Parathyroid adenoma (tissue), 2 donors: Measurements from ENCODE around the gene MFAP1.
A peak's percentile ranks its signal among the peaks of the same experiment; 100 is the strongest.

Experiments used
- H2AFZ ChIP-seq: fragments of 300-600 bp; sonication (generic); one replicate; pipeline ENCODE4 v1.7.0; 2017; ENCODE audit warnings: antibody characterized with exemption, mild to moderate bottlenecking
- H3K27ac ChIP-seq: fragments of 300-600 bp; sonication (generic); one replicate; pipeline ENCODE4 v1.7.0; 2017
- H3K27me3 ChIP-seq: fragments of 300-600 bp; sonication (generic); one replicate; pipeline ENCODE4 v1.7.0; 2017; ENCODE audit warnings: low read length; ENCODE audit not compliant: control insufficient read depth, insufficient read depth
- H3K36me3 ChIP-seq: fragments of 300-600 bp; sonication (generic); one replicate; pipeline ENCODE4 v1.7.0; 2017; ENCODE audit warnings: low read length; ENCODE audit not compliant: control insufficient read depth, insufficient read depth
- H3K4me1 ChIP-seq: fragments of 300-600 bp; sonication (generic); one replicate; pipeline ENCODE4 v1.7.0; 2017; ENCODE audit warnings: control low read depth
- H3K4me2 ChIP-seq: fragments of 300-600 bp; sonication (generic); one replicate; pipeline ENCODE4 v1.7.0; 2017; ENCODE audit warnings: low read length
- H3K4me3 ChIP-seq: fragments of 300-600 bp; sonication (generic); one replicate; pipeline ENCODE4 v1.7.0; 2017; ENCODE audit warnings: low read depth, low read length
- H3K79me2 ChIP-seq: fragments of 300-600 bp; sonication (generic); one replicate; pipeline ENCODE4 v1.7.0; 2017; ENCODE audit warnings: control low read depth
- H3K9ac ChIP-seq: fragments of 300-600 bp; sonication (generic); one replicate; pipeline ENCODE4 v1.7.0; 2017; ENCODE audit warnings: mild to moderate bottlenecking
- H3K9me3 ChIP-seq: fragments of 300-600 bp; sonication (generic); one replicate; pipeline ENCODE4 v1.7.0; 2017; ENCODE audit warnings: low read length; ENCODE audit not compliant: control insufficient read depth
- TF ChIP-seq, protein P1 (sequence below): fragments of 300-600 bp; sonication (generic); IDR thresholded peaks from one replicate; pipeline ENCODE4 v1.7.0; 2017; ENCODE audit warnings: antibody characterized with exemption, mild to moderate bottlenecking
- donor health status: primary hyperparathyroidism.

The MFAP1 gene

DNA sequence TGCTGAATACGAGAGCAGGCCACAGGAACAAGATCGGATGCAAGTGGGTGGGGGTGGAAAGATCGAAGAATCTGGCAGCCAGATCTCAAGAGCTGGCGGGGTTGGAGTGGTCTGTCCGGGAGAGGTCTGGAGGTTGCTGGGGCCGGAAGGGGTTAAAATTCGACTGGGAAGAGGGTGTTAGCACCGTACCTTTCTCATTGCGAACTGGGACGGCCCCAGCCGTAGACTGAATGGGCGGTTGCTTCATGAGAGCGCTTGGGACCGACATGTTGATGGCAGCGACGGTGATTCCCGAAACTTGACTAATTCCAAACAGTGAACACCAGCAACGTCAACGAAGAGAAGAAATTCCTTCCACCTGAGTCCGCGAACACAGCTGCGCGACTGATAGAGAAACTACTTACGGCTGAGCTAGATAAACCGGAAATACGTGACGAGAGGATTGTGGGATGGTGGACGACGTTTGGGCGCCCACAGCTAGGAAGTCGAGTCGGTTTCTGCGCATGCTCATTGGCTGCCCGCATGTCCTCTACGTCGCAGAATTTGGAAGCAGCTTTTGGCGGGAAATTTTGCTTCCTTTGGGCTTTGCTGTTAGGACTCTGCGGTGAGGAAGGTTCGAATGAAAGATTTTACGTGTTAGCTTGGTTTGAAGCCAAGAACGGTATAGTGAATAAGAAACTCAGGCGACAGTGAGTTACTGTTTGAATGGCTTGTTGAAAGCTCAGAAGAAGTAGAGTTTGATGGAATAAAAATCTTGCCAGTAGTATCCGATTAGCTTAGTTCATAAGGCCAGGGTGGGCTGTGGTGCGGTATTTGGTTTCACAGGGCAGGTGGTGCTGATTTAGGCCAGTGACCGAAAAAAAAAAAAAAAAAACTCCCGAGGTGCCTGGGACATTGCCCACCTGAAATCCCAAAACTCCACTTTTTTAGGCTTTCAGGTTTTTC, at the start of gene MFAP1:
MFAP1 (minus strand) TSS at position 389 of the 945 bp plus-strand sequence; CDS start at position 268, 121 bp downstream.
- peak within 1 kb of the TSS; percentile 59 for H3K27ac ChIP-seq
- peak within 1 kb of the TSS; percentile 98 for H3K4me3 ChIP-seq
- peaks cover 7% of the 10 kb centered on the region for H3K79me2 ChIP-seq
- no peaks in the 10 kb centered on the region for H3K36me3 ChIP-seq
- H2AFZ ChIP-seq, result peak within 1 kb of the TSS; percentile 40
- H3K27me3 ChIP-seq, result no peaks in the 10 kb centered on the region
- no peak within 1 kb of the TSS for H3K9ac ChIP-seq
- no peaks in the 10 kb centered on the region for H3K4me1 ChIP-seq
- H3K4me2 ChIP-seq, result peak within 1 kb of the TSS; percentile 78
- TF ChIP-seq, protein P1, sequence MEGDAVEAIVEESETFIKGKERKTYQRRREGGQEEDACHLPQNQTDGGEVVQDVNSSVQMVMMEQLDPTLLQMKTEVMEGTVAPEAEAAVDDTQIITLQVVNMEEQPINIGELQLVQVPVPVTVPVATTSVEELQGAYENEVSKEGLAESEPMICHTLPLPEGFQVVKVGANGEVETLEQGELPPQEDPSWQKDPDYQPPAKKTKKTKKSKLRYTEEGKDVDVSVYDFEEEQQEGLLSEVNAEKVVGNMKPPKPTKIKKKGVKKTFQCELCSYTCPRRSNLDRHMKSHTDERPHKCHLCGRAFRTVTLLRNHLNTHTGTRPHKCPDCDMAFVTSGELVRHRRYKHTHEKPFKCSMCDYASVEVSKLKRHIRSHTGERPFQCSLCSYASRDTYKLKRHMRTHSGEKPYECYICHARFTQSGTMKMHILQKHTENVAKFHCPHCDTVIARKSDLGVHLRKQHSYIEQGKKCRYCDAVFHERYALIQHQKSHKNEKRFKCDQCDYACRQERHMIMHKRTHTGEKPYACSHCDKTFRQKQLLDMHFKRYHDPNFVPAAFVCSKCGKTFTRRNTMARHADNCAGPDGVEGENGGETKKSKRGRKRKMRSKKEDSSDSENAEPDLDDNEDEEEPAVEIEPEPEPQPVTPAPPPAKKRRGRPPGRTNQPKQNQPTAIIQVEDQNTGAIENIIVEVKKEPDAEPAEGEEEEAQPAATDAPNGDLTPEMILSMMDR, result no peak
- no peaks in the 10 kb centered on the region for H3K9me3 ChIP-seq

GRCh38 chr15:43873651-43874050, 49.2 kb upstream of the MFAP1 start:
- TF ChIP-seq, protein P1, result no peak
- Histone ChIP-seq H3K4me3 (no peak overlapping the region), H3K4me1 (no peaks in the 10 kb centered on the region), H2AFZ (no peak overlapping the region), H3K4me2 (no peak overlapping the region), H3K36me3 (no peaks in the 10 kb centered on the region), H3K27me3 (no peaks in the 10 kb centered on the region), H3K9me3 (no peaks in the 10 kb centered on the region), H3K79me2 (no peaks in the 10 kb centered on the region), H3K27ac (no peak overlapping the region), H3K9ac (no peak overlapping the region)

DNA sequence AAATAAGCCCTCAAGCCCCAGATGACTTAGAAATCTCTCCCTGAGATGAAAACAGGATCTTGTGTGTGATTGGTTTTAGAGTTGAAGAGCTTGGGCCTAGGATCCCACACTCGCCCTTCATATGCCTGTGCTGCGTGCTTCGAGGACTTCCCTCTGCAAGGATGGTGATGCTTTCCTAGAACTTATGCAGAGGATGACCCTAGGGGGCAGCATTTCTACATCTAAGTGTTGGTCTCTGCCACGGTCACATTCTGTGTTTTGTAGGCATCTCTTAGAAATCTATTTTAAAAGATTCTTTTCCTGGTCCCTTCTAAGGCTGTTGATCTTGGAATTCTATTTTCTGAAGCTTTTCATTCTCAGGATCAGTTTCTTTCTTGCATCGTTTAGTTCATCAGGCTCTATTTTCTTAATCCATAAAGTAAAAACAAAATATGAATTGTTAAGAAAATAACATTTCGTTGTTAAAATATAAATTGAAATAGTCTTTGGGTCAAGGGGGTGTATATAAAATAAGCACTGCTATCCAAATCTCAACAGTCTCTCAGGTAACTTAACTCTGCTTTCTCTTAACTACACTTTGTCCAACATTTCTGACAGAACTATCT, 48.0 kb upstream of the MFAP1 start:
- H3K4me1 ChIP-seq, result no peaks in the 10 kb centered on the region
- H3K27ac ChIP-seq, result no peak overlapping the region
- TF ChIP-seq, protein P1, result peak; percentile 37
- H3K36me3 ChIP-seq, result no peaks in the 10 kb centered on the region
- no peaks in the 10 kb centered on the region for H3K9me3 ChIP-seq
- H3K9ac ChIP-seq, result no peak overlapping the region
- H2AFZ ChIP-seq, result no peak overlapping the region
- no peaks in the 10 kb centered on the region for H3K79me2 ChIP-seq
- no peak overlapping the region for H3K4me3 ChIP-seq
- H3K4me2 ChIP-seq, result no peak overlapping the region
- H3K27me3 ChIP-seq, result no peaks in the 10 kb centered on the region

GRCh38 chr15:43871835-43872234, 47.3 kb upstream of the MFAP1 start:
- H3K9ac ChIP-seq, result no peak overlapping the region
- TF ChIP-seq, protein P1, result no peak
- H3K27ac ChIP-seq, result no peak overlapping the region
- H3K4me1 ChIP-seq, result no peaks in the 10 kb centered on the region
- H3K36me3 ChIP-seq, result no peaks in the 10 kb centered on the region
- H3K9me3 ChIP-seq, result no peaks in the 10 kb centered on the region
- H3K4me2 ChIP-seq, result no peak overlapping the region
- H3K79me2 ChIP-seq, result no peaks in the 10 kb centered on the region
- no peak overlapping the region for H2AFZ ChIP-seq
- H3K27me3 ChIP-seq, result no peaks in the 10 kb centered on the region
- no peak overlapping the region for H3K4me3 ChIP-seq
